Measurements from ENCODE around the gene RAB31.
"Not testable (repeated sequence)": the region's sequence is repeated elsewhere in the genome, so short reads cannot be mapped to it uniquely, and the experiment has no call there.

RAB31 gene

GRCh38 chr18:9855681-9856080 is 147.6 kb downstream of the RAB31 start:
- DNase-seq, result no peak
- Histone ChIP-seq H3K4me3 (ENCODE audit: low read depth, low read length) (no peak overlapping the region), H3K9me3 (ENCODE audit: severe bottlenecking) (no peaks in the 10 kb centered on the region), H3K27me3 (ENCODE audit: insufficient read depth, low read depth, severe bottlenecking) (no peaks in the 10 kb centered on the region), H3K27ac (no peak overlapping the region), H3K36me3 (no peaks in the 10 kb centered on the region)
- TF ChIP-seq, protein P1, sequence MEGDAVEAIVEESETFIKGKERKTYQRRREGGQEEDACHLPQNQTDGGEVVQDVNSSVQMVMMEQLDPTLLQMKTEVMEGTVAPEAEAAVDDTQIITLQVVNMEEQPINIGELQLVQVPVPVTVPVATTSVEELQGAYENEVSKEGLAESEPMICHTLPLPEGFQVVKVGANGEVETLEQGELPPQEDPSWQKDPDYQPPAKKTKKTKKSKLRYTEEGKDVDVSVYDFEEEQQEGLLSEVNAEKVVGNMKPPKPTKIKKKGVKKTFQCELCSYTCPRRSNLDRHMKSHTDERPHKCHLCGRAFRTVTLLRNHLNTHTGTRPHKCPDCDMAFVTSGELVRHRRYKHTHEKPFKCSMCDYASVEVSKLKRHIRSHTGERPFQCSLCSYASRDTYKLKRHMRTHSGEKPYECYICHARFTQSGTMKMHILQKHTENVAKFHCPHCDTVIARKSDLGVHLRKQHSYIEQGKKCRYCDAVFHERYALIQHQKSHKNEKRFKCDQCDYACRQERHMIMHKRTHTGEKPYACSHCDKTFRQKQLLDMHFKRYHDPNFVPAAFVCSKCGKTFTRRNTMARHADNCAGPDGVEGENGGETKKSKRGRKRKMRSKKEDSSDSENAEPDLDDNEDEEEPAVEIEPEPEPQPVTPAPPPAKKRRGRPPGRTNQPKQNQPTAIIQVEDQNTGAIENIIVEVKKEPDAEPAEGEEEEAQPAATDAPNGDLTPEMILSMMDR (IDR thresholded peaks at IDR 0.05; ENCODE audit: low read depth, low read length), result no peak

DNA sequence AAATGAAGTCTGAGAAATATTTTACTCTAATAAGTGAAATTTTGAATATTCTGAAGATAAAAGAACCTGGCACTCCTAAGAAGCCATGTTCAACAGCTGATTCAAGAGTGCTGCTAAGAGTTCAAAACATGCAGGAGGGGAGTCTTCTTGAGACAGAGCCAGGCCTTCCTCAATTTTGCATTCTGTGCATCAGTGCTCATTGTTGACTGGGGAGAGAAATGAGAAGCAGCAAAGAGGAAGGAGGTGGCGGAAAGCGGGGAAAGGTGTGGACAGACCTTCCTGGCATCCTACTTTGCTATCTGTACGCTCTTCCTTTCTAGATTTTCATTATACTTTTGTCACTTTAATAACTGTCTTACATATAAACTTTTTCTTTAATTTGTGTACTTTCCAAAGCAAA is 148.0 kb downstream of the RAB31 start:
- DNase-seq, result no peak
- H3K4me3 ChIP-seq (ENCODE audit: low read depth, low read length), result no peak overlapping the region
- H3K27ac ChIP-seq, result no peak overlapping the region
- no peaks in the 10 kb centered on the region for H3K9me3 ChIP-seq (ENCODE audit: severe bottlenecking)
- TF ChIP-seq, protein P1 (IDR thresholded peaks at IDR 0.05; ENCODE audit: low read depth, low read length), result no peak
- H3K36me3 ChIP-seq, result no peaks in the 10 kb centered on the region
- no peaks in the 10 kb centered on the region for H3K27me3 ChIP-seq (ENCODE audit: insufficient read depth, low read depth, severe bottlenecking)

DNA sequence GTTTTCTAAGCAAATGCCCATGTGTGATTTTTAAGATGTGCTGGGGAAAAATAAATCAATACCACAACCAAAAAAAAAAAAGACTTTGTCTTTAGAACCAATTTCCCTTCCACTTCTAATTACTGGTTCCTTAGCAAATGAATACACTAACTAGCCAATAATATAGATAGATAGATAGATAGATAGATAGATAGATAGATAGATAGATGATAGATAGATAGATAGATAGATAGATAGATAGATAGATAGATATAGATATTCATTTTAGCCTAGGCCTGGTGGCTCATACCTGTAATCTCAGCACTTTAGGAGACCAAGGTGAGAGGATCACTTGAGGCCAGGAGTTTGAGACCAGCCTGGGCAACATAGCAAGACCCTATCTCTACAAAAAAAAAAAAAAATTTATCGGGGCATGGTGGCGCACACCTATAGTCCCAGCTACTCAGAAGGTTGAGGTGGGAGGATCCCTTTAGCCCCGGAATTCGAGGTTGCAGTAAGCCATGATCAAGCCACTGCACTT is 149.4 kb downstream of the RAB31 start:
- not testable (repeated sequence) for H3K27me3 ChIP-seq (ENCODE audit: insufficient read depth, low read depth, severe bottlenecking); H3K4me3 ChIP-seq (ENCODE audit: low read depth, low read length); H3K27ac ChIP-seq; H3K36me3 ChIP-seq; DNase-seq; H3K9me3 ChIP-seq (ENCODE audit: severe bottlenecking)

GRCh38 chr18:9858642-9859041 is 150.5 kb downstream of the RAB31 start:
- no peak overlapping the region for H3K27ac ChIP-seq
- no peak overlapping the region for H3K4me3 ChIP-seq (ENCODE audit: low read depth, low read length)
- DNase-seq, result no peak
- TF ChIP-seq, protein P1 (IDR thresholded peaks at IDR 0.05; ENCODE audit: low read depth, low read length), result no peak
- no peaks in the 10 kb centered on the region for H3K36me3 ChIP-seq
- no peaks in the 10 kb centered on the region for H3K27me3 ChIP-seq (ENCODE audit: insufficient read depth, low read depth, severe bottlenecking)
- no peaks in the 10 kb centered on the region for H3K9me3 ChIP-seq (ENCODE audit: severe bottlenecking)

- H3K9me3 ChIP-seq (ENCODE audit: severe bottlenecking), result no peaks in the 10 kb centered on the region
- TF ChIP-seq, protein P1 (IDR thresholded peaks at IDR 0.05; ENCODE audit: low read depth, low read length), result no peak
- no peak for DNase-seq
- H3K36me3 ChIP-seq, result no peaks in the 10 kb centered on the region
- H3K27me3 ChIP-seq (ENCODE audit: insufficient read depth, low read depth, severe bottlenecking), result no peaks in the 10 kb centered on the region
- no peak overlapping the region for H3K27ac ChIP-seq
- no peak overlapping the region for H3K4me3 ChIP-seq (ENCODE audit: low read depth, low read length)
Measured at GRCh38 chr18:9859232-9859631, 151.1 kb downstream of the RAB31 start.

- H3K36me3 ChIP-seq, result no peaks in the 10 kb centered on the region
- H3K27ac ChIP-seq, result no peak overlapping the region
- H3K4me3 ChIP-seq (ENCODE audit: low read depth, low read length), result no peak overlapping the region
- no peaks in the 10 kb centered on the region for H3K27me3 ChIP-seq (ENCODE audit: insufficient read depth, low read depth, severe bottlenecking)
- TF ChIP-seq, protein P1 (IDR thresholded peaks at IDR 0.05; ENCODE audit: low read depth, low read length), result no peak
- no peak for DNase-seq
- H3K9me3 ChIP-seq (ENCODE audit: severe bottlenecking), result peaks cover 2% of the 10 kb centered on the region
Measured at GRCh38 chr18:9860682-9861081, 152.6 kb downstream of the RAB31 start.

Measured in WERI-Rb-1 (cell line).